Activated naive CD4-positive, alpha-beta T cell treated with anti-CD3 and anti-CD28 coated beads, Interleukin-2, amount 50 U/mL, for 24 hours (primary cell): ENCODE results near the gene BMPER.

ENCODE experiments used
- H3K27ac Mint-ChIP-seq: one replicate; pipeline ENCODE4 v1.8.0; 2021; ENCODE audit warnings: mild to moderate bottlenecking, mixed read lengths
- H3K27me3 Mint-ChIP-seq: one replicate; pipeline ENCODE4 v1.8.0; 2021; ENCODE audit warnings: mixed read lengths
- H3K36me3 Mint-ChIP-seq: one replicate; pipeline ENCODE4 v1.8.0; 2021; ENCODE audit warnings: mixed read lengths
- H3K4me1 Mint-ChIP-seq: one replicate; pipeline ENCODE4 v1.8.0; 2021; ENCODE audit warnings: mixed read lengths
- H3K4me3 Mint-ChIP-seq: one replicate; pipeline ENCODE4 v1.8.0; 2021; ENCODE audit warnings: mild to moderate bottlenecking, mixed read lengths
- H3K9me3 Mint-ChIP-seq: one replicate; pipeline ENCODE4 v1.8.0; 2021; ENCODE audit warnings: mixed read lengths

BMPER gene

GRCh38 chr7:34064519-34065158 lies 159.3 kb downstream of the BMPER start:
- Mint-ChIP-seq H3K27ac (no peak overlapping the region), H3K4me3 (no peak overlapping the region), H3K9me3 (no peaks in the 10 kb centered on the region), H3K36me3 (no peaks in the 10 kb centered on the region), H3K27me3 (no peaks in the 10 kb centered on the region), H3K4me1 (no peaks in the 10 kb centered on the region)

- Mint-ChIP-seq H3K4me3 (no peak overlapping the region), H3K4me1 (no peaks in the 10 kb centered on the region), H3K36me3 (no peaks in the 10 kb centered on the region), H3K27me3 (no peaks in the 10 kb centered on the region), H3K27ac (no peak overlapping the region), H3K9me3 (no peaks in the 10 kb centered on the region)
Observed at GRCh38 chr7:34066411-34066810, 161.1 kb downstream of the BMPER start.

- Mint-ChIP-seq H3K27ac (no peak overlapping the region), H3K4me1 (no peaks in the 10 kb centered on the region), H3K36me3 (no peaks in the 10 kb centered on the region), H3K9me3 (no peaks in the 10 kb centered on the region), H3K4me3 (no peak overlapping the region), H3K27me3 (no peaks in the 10 kb centered on the region)
Observed at GRCh38 chr7:34067005-34067778, 161.9 kb downstream of the BMPER start.

- Mint-ChIP-seq H3K27ac (no peak overlapping the region), H3K27me3 (peaks cover 5% of the 10 kb centered on the region), H3K36me3 (no peaks in the 10 kb centered on the region), H3K4me3 (no peak overlapping the region), H3K9me3 (no peaks in the 10 kb centered on the region), H3K4me1 (no peaks in the 10 kb centered on the region)
Observed at GRCh38 chr7:34069676-34070075, 164.3 kb downstream of the BMPER start.

GRCh38 chr7:34070511-34071323 lies 165.4 kb downstream of the BMPER start:
- Mint-ChIP-seq H3K9me3 (no peaks in the 10 kb centered on the region), H3K36me3 (no peaks in the 10 kb centered on the region), H3K4me3 (no peak overlapping the region), H3K27me3 (peaks cover 5% of the 10 kb centered on the region), H3K27ac (no peak overlapping the region), H3K4me1 (no peaks in the 10 kb centered on the region)

GRCh38 chr7:34073676-34074075 lies 168.3 kb downstream of the BMPER start:
- H3K27ac Mint-ChIP-seq, result no peak overlapping the region
- no peaks in the 10 kb centered on the region for H3K4me1 Mint-ChIP-seq
- no peaks in the 10 kb centered on the region for H3K9me3 Mint-ChIP-seq
- H3K4me3 Mint-ChIP-seq, result no peak overlapping the region
- H3K36me3 Mint-ChIP-seq, result no peaks in the 10 kb centered on the region
- H3K27me3 Mint-ChIP-seq, result peaks cover 5% of the 10 kb centered on the region

GRCh38 chr7:34074421-34074820 lies 169.1 kb downstream of the BMPER start:
- Mint-ChIP-seq H3K4me1 (no peaks in the 10 kb centered on the region), H3K36me3 (no peaks in the 10 kb centered on the region), H3K27me3 (peaks cover 5% of the 10 kb centered on the region), H3K27ac (no peak overlapping the region), H3K9me3 (no peaks in the 10 kb centered on the region), H3K4me3 (no peak overlapping the region)

- H3K27ac Mint-ChIP-seq, result no peak overlapping the region
- H3K9me3 Mint-ChIP-seq, result no peaks in the 10 kb centered on the region
- H3K27me3 Mint-ChIP-seq, result peaks cover 5% of the 10 kb centered on the region
- no peaks in the 10 kb centered on the region for H3K36me3 Mint-ChIP-seq
- no peak overlapping the region for H3K4me3 Mint-ChIP-seq
- no peaks in the 10 kb centered on the region for H3K4me1 Mint-ChIP-seq
Observed at GRCh38 chr7:34075523-34076370, 170.4 kb downstream of the BMPER start.

- peaks cover 5% of the 10 kb centered on the region for H3K27me3 Mint-ChIP-seq
- H3K4me3 Mint-ChIP-seq, result no peak overlapping the region
- no peaks in the 10 kb centered on the region for H3K4me1 Mint-ChIP-seq
- no peaks in the 10 kb centered on the region for H3K9me3 Mint-ChIP-seq
- no peak overlapping the region for H3K27ac Mint-ChIP-seq
- no peaks in the 10 kb centered on the region for H3K36me3 Mint-ChIP-seq
Observed at GRCh38 chr7:34077168-34077567, 171.8 kb downstream of the BMPER start.

- H3K27ac Mint-ChIP-seq, result no peak overlapping the region
- peaks cover 2% of the 10 kb centered on the region for H3K27me3 Mint-ChIP-seq
- H3K4me3 Mint-ChIP-seq, result no peak overlapping the region
- H3K4me1 Mint-ChIP-seq, result no peaks in the 10 kb centered on the region
- H3K36me3 Mint-ChIP-seq, result no peaks in the 10 kb centered on the region
- H3K9me3 Mint-ChIP-seq, result no peaks in the 10 kb centered on the region
Observed at GRCh38 chr7:34078864-34079263, 173.5 kb downstream of the BMPER start.

- H3K4me1 Mint-ChIP-seq, result no peaks in the 10 kb centered on the region
- no peaks in the 10 kb centered on the region for H3K9me3 Mint-ChIP-seq
- no peak overlapping the region for H3K4me3 Mint-ChIP-seq
- H3K27ac Mint-ChIP-seq, result no peak overlapping the region
- no peaks in the 10 kb centered on the region for H3K36me3 Mint-ChIP-seq
- peaks cover 1% of the 10 kb centered on the region for H3K27me3 Mint-ChIP-seq
Observed at GRCh38 chr7:34080513-34080912, 175.2 kb downstream of the BMPER start.

GRCh38 chr7:34081935-34082334 lies 176.6 kb downstream of the BMPER start:
- H3K9me3 Mint-ChIP-seq, result no peaks in the 10 kb centered on the region
- no peaks in the 10 kb centered on the region for H3K4me1 Mint-ChIP-seq
- peaks cover 3% of the 10 kb centered on the region for H3K27me3 Mint-ChIP-seq
- no peak overlapping the region for H3K27ac Mint-ChIP-seq
- H3K4me3 Mint-ChIP-seq, result no peak overlapping the region
- H3K36me3 Mint-ChIP-seq, result no peaks in the 10 kb centered on the region

- Mint-ChIP-seq H3K27me3 (peaks cover 3% of the 10 kb centered on the region), H3K36me3 (no peaks in the 10 kb centered on the region), H3K27ac (no peak overlapping the region), H3K9me3 (no peaks in the 10 kb centered on the region), H3K4me1 (no peaks in the 10 kb centered on the region), H3K4me3 (no peak overlapping the region)
Observed at GRCh38 chr7:34083440-34083839, 178.1 kb downstream of the BMPER start.

- Mint-ChIP-seq H3K4me3 (no peak overlapping the region), H3K27ac (no peak overlapping the region), H3K27me3 (peaks cover 3% of the 10 kb centered on the region), H3K4me1 (no peaks in the 10 kb centered on the region), H3K9me3 (no peaks in the 10 kb centered on the region), H3K36me3 (no peaks in the 10 kb centered on the region)
Observed at GRCh38 chr7:34084651-34085050, 179.3 kb downstream of the BMPER start.

- no peaks in the 10 kb centered on the region for H3K9me3 Mint-ChIP-seq
Observed at GRCh38 chr7:34086064-34086463, 180.7 kb downstream of the BMPER start.

More at GRCh38 chr7:34086064-34086463, 180.7 kb downstream of the BMPER start:
- Mint-ChIP-seq H3K4me1 (no peaks in the 10 kb centered on the region), H3K27ac (no peak overlapping the region), H3K27me3 (peaks cover 4% of the 10 kb centered on the region), H3K36me3 (no peaks in the 10 kb centered on the region), H3K4me3 (no peak overlapping the region)
